GM19023 (cell line): ENCODE results near the gene CHMP2A.

Experiments
- ATAC-seq: cut with Tn5 transposase; IDR thresholded peaks from one replicate; pipeline ENCODE4 v1.9.1; 2021; ENCODE audit warnings: mild to moderate bottlenecking, moderate library complexity; ENCODE audit not compliant: unreplicated experiment

CHMP2A gene

GRCh38 chr19:58570770-58571574 lies 16.1 kb upstream of the CHMP2A start:
- ATAC-seq, result no peak

DNA sequence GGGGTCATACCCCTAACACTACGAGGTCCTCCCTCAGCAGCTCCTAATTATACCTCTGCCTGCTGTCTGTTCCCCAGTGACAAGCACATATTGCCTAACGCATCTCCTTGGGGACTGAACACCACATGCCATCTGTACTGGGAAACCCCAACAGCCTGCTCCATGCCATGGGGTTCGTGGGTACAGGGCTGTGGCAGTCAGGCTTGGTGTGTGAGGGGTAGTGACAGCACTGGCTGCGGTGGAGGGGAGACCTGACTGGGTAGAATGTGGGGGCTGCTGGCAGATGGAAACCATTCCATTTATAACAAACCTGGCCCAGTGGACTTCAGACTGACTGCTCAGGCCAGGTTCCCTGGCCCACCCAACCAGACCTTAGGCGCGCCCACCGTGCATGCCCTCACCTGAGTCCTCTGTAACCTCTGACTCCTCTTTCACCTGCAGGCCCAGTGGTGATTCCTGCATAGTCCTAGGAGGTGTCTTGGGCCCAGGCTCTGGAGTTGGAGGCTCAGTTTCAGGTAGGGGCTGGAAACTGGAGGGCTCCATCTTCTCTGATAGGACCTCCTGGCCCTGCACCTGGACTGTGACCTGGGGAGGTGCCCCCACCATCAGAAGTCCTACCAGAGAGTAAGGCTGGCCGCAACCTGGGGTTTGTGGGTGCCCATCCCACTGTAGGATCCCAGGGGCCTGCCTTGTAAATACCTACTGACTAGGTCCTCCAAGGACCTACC lies 15.2 kb upstream of the CHMP2A start:
- ATAC-seq, result no peak

DNA sequence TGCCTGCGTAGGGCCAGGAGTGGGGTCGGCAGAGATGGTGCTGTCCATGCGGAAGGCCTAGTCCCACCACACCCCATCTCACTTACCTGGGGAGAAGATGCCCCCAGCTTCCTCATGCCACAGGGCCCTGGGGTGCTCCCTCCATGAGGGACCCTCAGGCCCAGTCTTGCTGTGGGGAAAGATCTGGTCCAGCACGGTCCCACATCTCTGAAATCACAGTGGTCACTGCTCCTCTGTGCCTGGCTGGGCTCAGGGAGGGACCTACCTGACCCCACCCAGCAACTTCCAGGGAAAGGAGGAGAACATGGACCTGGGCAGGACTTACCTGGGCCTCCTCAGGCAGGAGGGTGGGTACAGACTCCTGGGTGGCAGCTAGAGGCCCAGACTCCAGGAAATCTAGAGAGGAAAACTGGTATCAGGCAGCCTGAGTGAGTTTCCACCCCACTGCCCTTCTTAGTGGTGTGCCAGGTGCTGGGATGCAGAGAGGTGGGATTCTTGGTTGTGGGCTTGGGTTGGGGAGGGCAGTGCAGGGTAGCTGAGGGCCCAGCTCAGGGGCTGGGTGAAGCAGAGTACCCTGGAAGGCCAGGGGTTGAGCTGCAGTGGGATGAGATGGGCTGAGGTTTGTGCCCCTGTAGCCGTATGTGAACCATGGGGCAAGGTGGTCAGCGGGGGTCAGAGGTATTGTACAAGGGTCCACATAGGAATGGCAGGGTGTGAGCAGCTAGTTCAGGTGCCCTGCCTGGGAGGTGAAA lies 14.5 kb upstream of the CHMP2A start:
- no peak for ATAC-seq

GRCh38 chr19:58568453-58569130 lies 13.7 kb upstream of the CHMP2A start:
- ATAC-seq, result no peak

DNA sequence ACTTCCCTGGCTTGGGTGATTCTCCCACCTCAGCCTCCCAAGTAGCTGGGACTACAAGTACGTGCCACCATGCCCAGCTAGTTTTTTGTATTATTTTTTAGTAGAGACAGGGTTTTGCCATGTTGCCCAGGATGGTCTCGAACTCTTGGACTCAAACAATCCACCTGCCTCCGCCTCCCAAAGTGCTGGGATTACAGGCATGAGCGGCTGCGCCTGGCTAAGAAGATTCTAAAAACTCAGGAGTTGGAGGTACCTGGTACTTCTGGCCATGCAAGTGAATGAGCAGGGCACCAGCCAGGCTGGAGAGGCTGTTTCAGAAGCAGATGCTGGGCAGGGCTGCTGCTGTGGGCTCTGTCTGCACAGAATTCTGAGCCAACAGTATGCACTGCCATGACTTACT lies 12.1 kb upstream of the CHMP2A start:
- ATAC-seq, result no peak

GRCh38 chr19:58563823-58564222 lies 8.9 kb upstream of the CHMP2A start:
- no peak for ATAC-seq

DNA sequence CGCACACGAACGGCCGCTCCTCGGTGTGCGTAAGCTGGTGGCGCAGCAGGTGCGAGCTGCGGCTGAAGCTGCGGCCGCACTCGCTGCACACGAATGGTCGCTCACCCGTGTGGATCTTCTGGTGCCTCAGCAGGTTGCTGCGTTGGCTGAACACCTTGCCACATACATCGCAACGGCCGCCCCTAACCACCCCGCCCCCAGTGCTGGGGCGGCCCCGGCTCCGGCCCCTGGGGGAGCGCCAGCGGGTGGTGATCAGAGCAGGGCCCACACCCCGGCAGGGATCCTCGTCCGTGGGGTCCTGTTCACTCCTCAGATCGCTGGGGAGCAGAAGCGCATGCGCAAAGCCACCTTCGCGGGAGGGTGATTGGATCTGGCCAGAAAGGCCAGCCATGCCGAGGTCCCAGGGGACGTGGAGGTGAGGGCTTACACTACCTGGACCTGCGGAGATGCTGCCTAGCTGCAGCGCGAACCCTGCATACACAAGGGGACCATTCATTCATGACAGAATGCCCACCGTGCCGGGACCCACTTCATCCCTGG lies 8.2 kb upstream of the CHMP2A start:
- ATAC-seq, result no peak

DNA sequence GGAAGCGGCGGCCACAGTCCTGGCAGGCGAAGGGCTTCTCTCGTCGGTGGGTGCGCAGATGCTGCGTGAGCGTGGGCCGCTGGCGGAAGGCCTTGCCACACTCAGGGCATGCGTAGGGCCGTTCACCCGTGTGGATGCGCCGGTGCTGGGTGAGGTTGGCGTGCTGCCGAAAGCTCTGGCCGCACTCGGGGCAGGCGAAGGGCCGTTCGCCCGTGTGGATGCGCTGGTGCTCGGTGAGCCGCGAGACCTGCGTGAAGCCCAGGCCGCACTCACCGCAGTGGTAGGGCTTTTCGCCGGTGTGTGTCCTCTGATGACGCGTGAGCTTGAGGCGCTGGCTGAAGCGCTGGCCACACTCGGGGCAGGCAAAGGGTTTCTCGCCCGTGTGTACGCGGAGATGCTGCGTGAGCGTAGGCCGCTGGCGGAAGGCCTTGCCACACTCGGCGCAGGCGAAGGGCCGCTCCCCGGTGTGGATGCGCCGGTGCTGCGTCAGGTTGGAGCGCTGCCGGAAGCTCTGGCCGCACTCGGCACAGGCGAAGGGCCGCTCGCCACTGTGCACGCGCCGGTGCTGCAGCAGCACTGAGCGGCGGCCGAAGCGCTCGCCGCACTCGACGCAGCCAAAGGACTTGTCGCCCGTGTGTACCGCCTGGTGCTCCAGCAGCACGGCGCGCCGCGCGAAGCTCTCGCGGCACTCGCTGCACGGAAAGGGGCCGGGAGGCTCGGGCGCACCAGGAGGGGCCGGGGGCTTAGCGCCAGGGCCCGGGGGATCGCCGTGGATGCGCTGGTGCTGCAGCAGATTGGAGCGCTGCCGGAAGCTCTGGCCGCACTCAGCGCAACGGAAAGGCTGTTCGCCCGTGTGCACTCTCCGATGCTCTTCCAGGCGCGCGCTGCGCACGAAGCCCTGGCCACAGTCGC lies 7.5 kb upstream of the CHMP2A start:
- no peak for ATAC-seq

GRCh38 chr19:58561373-58562121 lies 6.6 kb upstream of the CHMP2A start:
- ATAC-seq, result no peak

GRCh38 chr19:58560921-58561320 lies 6.0 kb upstream of the CHMP2A start:
- no peak for ATAC-seq

GRCh38 chr19:58560007-58560887 lies 5.3 kb upstream of the CHMP2A start:
- ATAC-seq, result no peak

- peak; percentile 28 for ATAC-seq
Observed at GRCh38 chr19:58559275-58560006, 4.5 kb upstream of the CHMP2A start.

GRCh38 chr19:58558623-58559274 lies 3.8 kb upstream of the CHMP2A start:
- ATAC-seq, result peak; percentile 58

GRCh38 chr19:58558066-58558622 lies 3.2 kb upstream of the CHMP2A start, which contains the start of gene UBE2M:
Gene UBE2M, minus strand, starts transcription at chr19:58558611. Its CDS starts 230 bp downstream, at chr19:58558381.
- peak; percentile 2 for ATAC-seq

GRCh38 chr19:58557221-58558065 lies 2.5 kb upstream of the CHMP2A start:
- ATAC-seq, result no peak
